Measurements from ENCODE around the gene SPO11. TPM values are rescaled to one million over a fixed set of nuclear protein-coding genes. Genes with fewer than 3 reads are reported as not detected.
A peak's percentile ranks its signal among the peaks of the same experiment; 100 is the strongest.

The SPO11 gene
- total and polyA plus RNA-seq, 2 experiments from 2014 or later = not detected

DNA sequence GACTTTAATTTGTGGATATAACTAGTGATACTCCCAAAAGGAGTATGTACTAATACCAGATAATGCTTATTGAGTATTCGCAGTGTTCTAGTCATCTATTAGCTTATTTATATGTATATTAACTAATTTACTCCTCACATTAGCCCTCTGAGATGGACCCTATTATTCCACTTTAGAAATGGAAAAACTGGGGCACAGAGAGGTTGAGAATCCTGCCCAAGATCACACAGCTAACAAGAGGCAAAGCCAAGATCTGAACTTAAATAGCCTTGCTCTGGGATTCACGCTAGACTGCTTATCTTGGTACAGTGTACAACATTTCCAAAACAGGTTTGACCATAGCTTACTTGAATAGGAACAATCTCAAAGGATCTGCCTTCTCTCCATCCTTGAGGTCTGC lies 8.5 kb upstream of the SPO11 start:
- Histone ChIP-seq H3F3A (replicated peaks; ENCODE audit: low read depth) (peaks cover 4% of the 10 kb centered on the region; the same call in 1 of the 2 replicates), H3K27me3 (ENCODE audit: insufficient read depth) (no peaks in the 10 kb centered on the region), H3K79me2 (replicated peaks; ENCODE audit: insufficient read depth) (no peaks in the 10 kb centered on the region), H3K4me2 (no peak overlapping the region), H3K36me3 (ENCODE audit: insufficient read depth) (no peaks in the 10 kb centered on the region), H4K20me1 (replicated peaks; ENCODE audit: insufficient read depth) (no peaks in the 10 kb centered on the region), H3K4me3 (no peak overlapping the region), H3K4me1 (ENCODE audit: insufficient read depth) (peaks cover 10% of the 10 kb centered on the region), H3K9me2 (ENCODE audit: insufficient read depth) (no peaks in the 10 kb centered on the region), H3K27ac (ENCODE audit: low read depth) (no peak overlapping the region), H2AFZ (no peak overlapping the region)
- no peak for ATAC-seq
- TF ChIP-seq JUNB (IDR thresholded peaks at IDR 0.05; ENCODE audit: unreplicated experiment) = no peak
- TF ChIP-seq, protein P1, sequence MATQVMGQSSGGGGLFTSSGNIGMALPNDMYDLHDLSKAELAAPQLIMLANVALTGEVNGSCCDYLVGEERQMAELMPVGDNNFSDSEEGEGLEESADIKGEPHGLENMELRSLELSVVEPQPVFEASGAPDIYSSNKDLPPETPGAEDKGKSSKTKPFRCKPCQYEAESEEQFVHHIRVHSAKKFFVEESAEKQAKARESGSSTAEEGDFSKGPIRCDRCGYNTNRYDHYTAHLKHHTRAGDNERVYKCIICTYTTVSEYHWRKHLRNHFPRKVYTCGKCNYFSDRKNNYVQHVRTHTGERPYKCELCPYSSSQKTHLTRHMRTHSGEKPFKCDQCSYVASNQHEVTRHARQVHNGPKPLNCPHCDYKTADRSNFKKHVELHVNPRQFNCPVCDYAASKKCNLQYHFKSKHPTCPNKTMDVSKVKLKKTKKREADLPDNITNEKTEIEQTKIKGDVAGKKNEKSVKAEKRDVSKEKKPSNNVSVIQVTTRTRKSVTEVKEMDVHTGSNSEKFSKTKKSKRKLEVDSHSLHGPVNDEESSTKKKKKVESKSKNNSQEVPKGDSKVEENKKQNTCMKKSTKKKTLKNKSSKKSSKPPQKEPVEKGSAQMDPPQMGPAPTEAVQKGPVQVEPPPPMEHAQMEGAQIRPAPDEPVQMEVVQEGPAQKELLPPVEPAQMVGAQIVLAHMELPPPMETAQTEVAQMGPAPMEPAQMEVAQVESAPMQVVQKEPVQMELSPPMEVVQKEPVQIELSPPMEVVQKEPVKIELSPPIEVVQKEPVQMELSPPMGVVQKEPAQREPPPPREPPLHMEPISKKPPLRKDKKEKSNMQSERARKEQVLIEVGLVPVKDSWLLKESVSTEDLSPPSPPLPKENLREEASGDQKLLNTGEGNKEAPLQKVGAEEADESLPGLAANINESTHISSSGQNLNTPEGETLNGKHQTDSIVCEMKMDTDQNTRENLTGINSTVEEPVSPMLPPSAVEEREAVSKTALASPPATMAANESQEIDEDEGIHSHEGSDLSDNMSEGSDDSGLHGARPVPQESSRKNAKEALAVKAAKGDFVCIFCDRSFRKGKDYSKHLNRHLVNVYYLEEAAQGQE (IDR thresholded peaks at IDR 0.05; ENCODE audit: unreplicated experiment) = no peak
- TF ChIP-seq, protein P2, sequence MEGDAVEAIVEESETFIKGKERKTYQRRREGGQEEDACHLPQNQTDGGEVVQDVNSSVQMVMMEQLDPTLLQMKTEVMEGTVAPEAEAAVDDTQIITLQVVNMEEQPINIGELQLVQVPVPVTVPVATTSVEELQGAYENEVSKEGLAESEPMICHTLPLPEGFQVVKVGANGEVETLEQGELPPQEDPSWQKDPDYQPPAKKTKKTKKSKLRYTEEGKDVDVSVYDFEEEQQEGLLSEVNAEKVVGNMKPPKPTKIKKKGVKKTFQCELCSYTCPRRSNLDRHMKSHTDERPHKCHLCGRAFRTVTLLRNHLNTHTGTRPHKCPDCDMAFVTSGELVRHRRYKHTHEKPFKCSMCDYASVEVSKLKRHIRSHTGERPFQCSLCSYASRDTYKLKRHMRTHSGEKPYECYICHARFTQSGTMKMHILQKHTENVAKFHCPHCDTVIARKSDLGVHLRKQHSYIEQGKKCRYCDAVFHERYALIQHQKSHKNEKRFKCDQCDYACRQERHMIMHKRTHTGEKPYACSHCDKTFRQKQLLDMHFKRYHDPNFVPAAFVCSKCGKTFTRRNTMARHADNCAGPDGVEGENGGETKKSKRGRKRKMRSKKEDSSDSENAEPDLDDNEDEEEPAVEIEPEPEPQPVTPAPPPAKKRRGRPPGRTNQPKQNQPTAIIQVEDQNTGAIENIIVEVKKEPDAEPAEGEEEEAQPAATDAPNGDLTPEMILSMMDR (conservative IDR thresholded peaks at IDR 0.05; ENCODE audit: low read depth in 2 of 2) = no peak
- TF ChIP-seq POLR2AphosphoS5 (IDR thresholded peaks at IDR 0.05; ENCODE audit: low read depth) = no peak
- no peak for TF ChIP-seq EZH2phosphoT487 (IDR thresholded peaks at IDR 0.05; ENCODE audit: unreplicated experiment)
- TF ChIP-seq EZH2 (IDR thresholded peaks at IDR 0.05; ENCODE audit: low read depth, unreplicated experiment) = no peak
- TF ChIP-seq ZNF331 (CRISPR knock-in tag; IDR thresholded peaks at IDR 0.05; ENCODE audit: low read depth) = no peak
- TF ChIP-seq NANOG (IDR thresholded peaks at IDR 0.05; ENCODE audit: borderline replicate concordance) = no peak
- no peak for TF ChIP-seq STAT1 (IDR thresholded peaks at IDR 0.05; ENCODE audit: unreplicated experiment)
- Mint-ChIP-seq H3K36me3 (ENCODE audit: low read depth) (no peaks in the 10 kb centered on the region; the same call in 2 of the 3 replicates), H3K9me3 (no peaks in the 10 kb centered on the region), H3K27ac (no peak overlapping the region), H3K4me3 (no peak overlapping the region), H3K4me1 (peaks cover 16% of the 10 kb centered on the region), H3K27me3 (ENCODE audit: insufficient read depth, low read depth, poor library complexity) (no peaks in the 10 kb centered on the region)
- DNase-seq (ENCODE audit: low spot score) = no peak

DNA sequence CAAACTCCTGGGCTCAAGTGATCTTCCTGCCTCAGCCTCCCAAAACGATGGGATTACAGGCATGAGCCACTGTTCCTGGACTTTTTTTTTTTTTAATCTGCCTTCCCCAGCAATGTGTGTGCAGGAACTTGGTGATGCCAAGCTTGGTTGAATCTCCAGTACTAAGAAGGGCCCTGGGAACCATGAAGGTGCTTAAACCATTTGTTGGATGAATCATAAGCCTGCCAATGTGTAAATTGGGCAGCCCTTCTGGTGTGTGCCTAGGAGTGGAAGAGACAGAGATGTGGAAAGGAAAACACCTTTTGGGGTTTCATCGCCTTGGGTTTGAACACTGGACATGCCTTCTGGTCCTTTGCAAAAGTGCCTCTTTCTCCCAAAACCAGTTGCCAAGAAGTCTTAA lies 7.1 kb upstream of the SPO11 start:
- H3K27me3 Mint-ChIP-seq (ENCODE audit: insufficient read depth, low read depth, poor library complexity) = no peaks in the 10 kb centered on the region
- peaks cover 27% of the 10 kb centered on the region for H3K4me1 Mint-ChIP-seq
- H3K27ac ChIP-seq (ENCODE audit: low read depth) = no peak overlapping the region
- H3K4me3 ChIP-seq = no peak overlapping the region
- H3K9me2 ChIP-seq (ENCODE audit: insufficient read depth) = no peaks in the 10 kb centered on the region
- H3K36me3 Mint-ChIP-seq (ENCODE audit: low read depth) = no peaks in the 10 kb centered on the region; the same call in 2 of the 3 replicates
- no peak overlapping the region for H3K4me2 ChIP-seq
- H3K4me1 ChIP-seq (ENCODE audit: insufficient read depth) = peaks cover 10% of the 10 kb centered on the region
- no peaks in the 10 kb centered on the region for H4K20me1 ChIP-seq (replicated peaks; ENCODE audit: insufficient read depth)
- peaks cover 4% of the 10 kb centered on the region; the same call in 1 of the 2 replicates for H3F3A ChIP-seq (replicated peaks; ENCODE audit: low read depth)
- H3K4me3 Mint-ChIP-seq = no peak overlapping the region; the same call in 2 of the 3 replicates
- peak overlapping the region; percentile 97 for H2AFZ ChIP-seq
- H3K27ac Mint-ChIP-seq = no peak overlapping the region
- DNase-seq (ENCODE audit: low spot score) (no peak), ATAC-seq (no peak)
- no peaks in the 10 kb centered on the region for H3K9me3 Mint-ChIP-seq
- H3K36me3 ChIP-seq (ENCODE audit: insufficient read depth) = no peaks in the 10 kb centered on the region
- H3K79me2 ChIP-seq (replicated peaks; ENCODE audit: insufficient read depth) = no peaks in the 10 kb centered on the region
- no peaks in the 10 kb centered on the region for H3K27me3 ChIP-seq (ENCODE audit: insufficient read depth)
- TF ChIP-seq EZH2 (IDR thresholded peaks at IDR 0.05; ENCODE audit: low read depth, unreplicated experiment) (no peak), CREB1 (CRISPR knock-in tag; IDR thresholded peaks at IDR 0.05; ENCODE audit: low read depth) (no peak), STAT1 (IDR thresholded peaks at IDR 0.05; ENCODE audit: unreplicated experiment) (no peak), EZH2phosphoT487 (IDR thresholded peaks at IDR 0.05; ENCODE audit: unreplicated experiment) (no peak)
- TF ChIP-seq, protein P3, sequence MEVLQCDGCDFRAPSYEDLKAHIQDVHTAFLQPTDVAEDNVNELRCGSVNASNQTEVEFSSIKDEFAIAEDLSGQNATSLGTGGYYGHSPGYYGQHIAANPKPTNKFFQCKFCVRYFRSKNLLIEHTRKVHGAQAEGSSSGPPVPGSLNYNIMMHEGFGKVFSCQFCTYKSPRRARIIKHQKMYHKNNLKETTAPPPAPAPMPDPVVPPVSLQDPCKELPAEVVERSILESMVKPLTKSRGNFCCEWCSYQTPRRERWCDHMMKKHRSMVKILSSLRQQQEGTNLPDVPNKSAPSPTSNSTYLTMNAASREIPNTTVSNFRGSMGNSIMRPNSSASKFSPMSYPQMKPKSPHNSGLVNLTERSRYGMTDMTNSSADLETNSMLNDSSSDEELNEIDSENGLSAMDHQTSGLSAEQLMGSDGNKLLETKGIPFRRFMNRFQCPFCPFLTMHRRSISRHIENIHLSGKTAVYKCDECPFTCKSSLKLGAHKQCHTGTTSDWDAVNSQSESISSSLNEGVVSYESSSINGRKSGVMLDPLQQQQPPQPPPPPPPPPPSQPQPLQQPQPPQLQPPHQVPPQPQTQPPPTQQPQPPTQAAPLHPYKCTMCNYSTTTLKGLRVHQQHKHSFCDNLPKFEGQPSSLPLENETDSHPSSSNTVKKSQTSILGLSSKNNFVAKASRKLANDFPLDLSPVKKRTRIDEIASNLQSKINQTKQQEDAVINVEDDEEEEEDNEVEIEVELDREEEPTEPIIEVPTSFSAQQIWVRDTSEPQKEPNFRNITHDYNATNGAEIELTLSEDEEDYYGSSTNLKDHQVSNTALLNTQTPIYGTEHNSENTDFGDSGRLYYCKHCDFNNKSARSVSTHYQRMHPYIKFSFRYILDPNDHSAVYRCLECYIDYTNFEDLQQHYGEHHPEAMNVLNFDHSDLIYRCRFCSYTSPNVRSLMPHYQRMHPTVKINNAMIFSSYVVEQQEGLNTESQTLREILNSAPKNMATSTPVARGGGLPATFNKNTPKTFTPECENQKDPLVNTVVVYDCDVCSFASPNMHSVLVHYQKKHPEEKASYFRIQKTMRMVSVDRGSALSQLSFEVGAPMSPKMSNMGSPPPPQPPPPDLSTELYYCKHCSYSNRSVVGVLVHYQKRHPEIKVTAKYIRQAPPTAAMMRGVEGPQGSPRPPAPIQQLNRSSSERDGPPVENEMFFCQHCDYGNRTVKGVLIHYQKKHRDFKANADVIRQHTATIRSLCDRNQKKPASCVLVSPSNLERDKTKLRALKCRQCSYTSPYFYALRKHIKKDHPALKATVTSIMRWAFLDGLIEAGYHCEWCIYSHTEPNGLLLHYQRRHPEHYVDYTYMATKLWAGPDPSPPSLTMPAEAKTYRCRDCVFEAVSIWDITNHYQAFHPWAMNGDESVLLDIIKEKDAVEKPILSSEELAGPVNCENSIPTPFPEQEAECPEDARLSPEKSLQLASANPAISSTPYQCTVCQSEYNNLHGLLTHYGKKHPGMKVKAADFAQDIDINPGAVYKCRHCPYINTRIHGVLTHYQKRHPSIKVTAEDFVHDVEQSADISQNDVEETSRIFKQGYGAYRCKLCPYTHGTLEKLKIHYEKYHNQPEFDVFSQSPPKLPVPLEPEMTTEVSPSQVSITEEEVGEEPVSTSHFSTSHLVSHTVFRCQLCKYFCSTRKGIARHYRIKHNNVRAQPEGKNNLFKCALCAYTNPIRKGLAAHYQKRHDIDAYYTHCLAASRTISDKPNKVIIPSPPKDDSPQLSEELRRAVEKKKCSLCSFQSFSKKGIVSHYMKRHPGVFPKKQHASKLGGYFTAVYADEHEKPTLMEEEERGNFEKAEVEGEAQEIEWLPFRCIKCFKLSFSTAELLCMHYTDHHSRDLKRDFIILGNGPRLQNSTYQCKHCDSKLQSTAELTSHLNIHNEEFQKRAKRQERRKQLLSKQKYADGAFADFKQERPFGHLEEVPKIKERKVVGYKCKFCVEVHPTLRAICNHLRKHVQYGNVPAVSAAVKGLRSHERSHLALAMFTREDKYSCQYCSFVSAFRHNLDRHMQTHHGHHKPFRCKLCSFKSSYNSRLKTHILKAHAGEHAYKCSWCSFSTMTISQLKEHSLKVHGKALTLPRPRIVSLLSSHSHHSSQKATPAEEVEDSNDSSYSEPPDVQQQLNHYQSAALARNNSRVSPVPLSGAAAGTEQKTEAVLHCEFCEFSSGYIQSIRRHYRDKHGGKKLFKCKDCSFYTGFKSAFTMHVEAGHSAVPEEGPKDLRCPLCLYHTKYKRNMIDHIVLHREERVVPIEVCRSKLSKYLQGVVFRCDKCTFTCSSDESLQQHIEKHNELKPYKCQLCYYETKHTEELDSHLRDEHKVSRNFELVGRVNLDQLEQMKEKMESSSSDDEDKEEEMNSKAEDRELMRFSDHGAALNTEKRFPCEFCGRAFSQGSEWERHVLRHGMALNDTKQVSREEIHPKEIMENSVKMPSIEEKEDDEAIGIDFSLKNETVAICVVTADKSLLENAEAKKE (CRISPR knock-in tag; IDR thresholded peaks at IDR 0.05) = no peak

Data from GM23338 (cell line).